Left hindlimb (tissue), 1 donor: ENCODE results near the gene INTS7.
"Not testable (repeated sequence)": the region's sequence is repeated elsewhere in the genome, so short reads cannot be mapped to it uniquely, and the experiment has no call there.

Experiments
- DNase-seq: peaks from one replicate; pipeline ENCODE4 v3.0.0-alpha.2; 2018

The INTS7 gene

GRCh38 chr1:211975152-211975941, 60.0 kb downstream of the INTS7 start:
- no peak for DNase-seq

GRCh38 chr1:211973541-211973940, 61.8 kb downstream of the INTS7 start:
- DNase-seq, result no peak

- no peak for DNase-seq
These were observed 67.0 kb downstream of the INTS7 start for GRCh38 chr1:211968200-211968834.

- no peak for DNase-seq
These were observed 67.7 kb downstream of the INTS7 start for GRCh38 chr1:211967704-211968103.

- no peak for DNase-seq
These were observed 70.1 kb downstream of the INTS7 start for GRCh38 chr1:211965108-211965805.

GRCh38 chr1:211959680-211960079, 75.7 kb downstream of the INTS7 start:
- DNase-seq, result no peak

- DNase-seq, result no peak
These were observed 76.1 kb downstream of the INTS7 start for GRCh38 chr1:211959221-211959620.

- DNase-seq, result not testable (repeated sequence)
These were observed 81.3 kb downstream of the INTS7 start for GRCh38 chr1:211954028-211954427.

GRCh38 chr1:211953543-211953942, 81.8 kb downstream of the INTS7 start:
- DNase-seq, result not testable (repeated sequence)

GRCh38 chr1:211952299-211952698, 83.1 kb downstream of the INTS7 start:
- no peak for DNase-seq

- no peak for DNase-seq
These were observed 83.5 kb downstream of the INTS7 start for GRCh38 chr1:211951856-211952255.

GRCh38 chr1:211948377-211948776, 87.0 kb downstream of the INTS7 start:
- no peak for DNase-seq

GRCh38 chr1:211947396-211948295, 87.7 kb downstream of the INTS7 start:
- DNase-seq, result no peak

- no peak for DNase-seq
These were observed 90.4 kb downstream of the INTS7 start for GRCh38 chr1:211944733-211945500.

- no peak for DNase-seq
These were observed 92.8 kb downstream of the INTS7 start for GRCh38 chr1:211942583-211942982.

GRCh38 chr1:211939876-211940468, 95.4 kb downstream of the INTS7 start:
- DNase-seq, result no peak

- no peak for DNase-seq
These were observed 96.8 kb downstream of the INTS7 start for GRCh38 chr1:211938561-211938997.

GRCh38 chr1:211937422-211937821, 97.9 kb downstream of the INTS7 start:
- DNase-seq, result not testable (repeated sequence)

- no peak for DNase-seq
These were observed 99.8 kb downstream of the INTS7 start for GRCh38 chr1:211935448-211935970.

- no peak for DNase-seq
These were observed 101.2 kb downstream of the INTS7 start for GRCh38 chr1:211933946-211934714.

GRCh38 chr1:211932933-211933254, 102.5 kb downstream of the INTS7 start:
- no peak for DNase-seq
